Measurements from ENCODE around the gene KRT33A.
"Not testable (repeated sequence)": the region's sequence is repeated elsewhere in the genome, so short reads cannot be mapped to it uniquely, and the experiment has no call there.

Gene KRT33A

DNA sequence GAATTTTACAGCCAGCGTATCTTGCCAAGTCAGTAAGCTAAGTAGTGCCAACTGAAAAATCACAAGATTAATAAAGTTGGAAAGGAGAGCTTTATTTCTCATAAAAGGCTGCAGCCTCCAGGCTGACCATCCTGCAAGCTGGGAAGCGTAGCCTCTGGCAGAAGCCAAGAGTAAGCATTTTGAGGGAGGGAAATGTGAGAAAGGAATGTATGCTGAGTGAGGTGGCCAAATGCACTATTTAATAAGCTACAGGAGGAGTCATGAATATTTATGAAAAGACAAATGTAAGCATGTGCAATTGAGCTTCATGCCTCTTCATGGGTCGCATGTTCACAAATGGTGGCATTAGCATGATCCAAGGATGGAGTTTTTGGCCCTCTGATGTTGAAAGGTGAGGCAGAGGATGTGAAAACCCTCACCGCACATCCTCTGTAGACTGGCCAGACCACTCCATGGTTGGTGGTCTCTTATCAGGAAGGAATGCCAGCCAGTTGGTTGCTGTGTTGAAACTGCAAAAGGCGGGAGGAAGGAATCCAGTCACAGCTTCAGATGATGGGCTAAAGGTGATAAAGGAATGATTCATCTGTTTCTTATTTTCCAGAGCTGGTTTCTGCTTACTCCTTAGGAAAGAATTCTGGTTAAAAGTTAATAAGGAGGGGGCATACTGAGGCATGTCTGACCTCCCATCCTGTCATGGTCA, 9.8 kb upstream of the KRT33A start:
- peak; percentile 64 for DNase-seq

GRCh38 chr17:41354536-41354935, 3.9 kb upstream of the KRT33A start:
- no peak for DNase-seq

DNA sequence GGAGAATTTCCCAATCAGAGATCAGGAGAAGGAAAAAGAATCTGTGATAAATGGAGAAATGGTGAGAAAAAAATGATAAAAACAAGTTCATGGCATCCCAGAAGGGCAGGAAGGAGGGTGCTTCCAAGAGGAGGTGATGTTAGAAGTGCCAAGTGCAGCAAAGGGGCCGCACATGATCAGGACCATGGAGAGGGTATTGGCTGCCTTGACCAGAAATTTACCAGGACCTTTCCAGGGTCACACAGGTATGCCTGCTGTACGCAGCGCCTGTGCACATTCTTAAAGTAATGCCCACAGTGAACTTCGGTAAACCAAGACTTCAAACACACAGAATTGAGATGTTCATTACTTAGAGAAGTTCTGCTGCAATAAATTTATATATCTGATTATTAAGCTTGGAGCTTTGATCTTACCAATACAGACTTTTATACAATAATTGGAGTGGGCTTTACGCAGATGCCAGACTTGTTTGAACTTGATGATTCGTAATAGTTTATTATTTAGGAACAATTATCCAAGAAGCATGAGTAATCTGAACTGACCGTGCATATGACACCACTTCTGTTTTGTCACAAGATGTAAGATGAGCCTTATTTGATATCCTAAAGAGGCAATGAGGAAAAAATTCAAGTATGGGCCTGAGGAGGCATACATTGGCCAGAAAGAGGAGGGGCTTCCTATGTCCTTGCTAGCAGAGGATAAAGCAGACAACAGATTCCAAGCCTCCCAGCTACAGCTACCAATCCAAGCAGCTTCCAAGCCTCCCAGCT, 2.2 kb upstream of the KRT33A start:
- DNase-seq = no peak

DNA sequence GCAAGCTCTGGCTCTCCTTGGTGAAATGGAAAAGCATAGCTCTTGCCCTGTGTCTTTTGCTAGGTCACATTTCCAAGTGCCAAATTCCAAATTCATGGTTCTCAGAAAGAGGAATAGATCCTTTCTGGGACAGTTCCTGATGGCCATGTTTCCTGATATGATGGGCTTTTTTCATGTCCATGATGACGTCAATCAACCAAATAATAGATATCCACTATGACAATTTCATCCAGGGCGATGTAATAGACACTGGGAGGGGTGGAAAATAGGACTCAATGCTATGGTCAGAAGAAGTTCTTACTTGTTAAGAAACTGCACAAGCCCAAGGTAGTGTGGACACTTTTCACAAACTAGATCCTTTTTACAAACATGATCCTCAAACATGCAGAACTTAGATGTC, 549 bp upstream of the KRT33A start:
- DNase-seq = no peak

GRCh38 chr17:41347869-41348760, 2.5 kb downstream of the KRT33A start:
- DNase-seq = no peak

- DNase-seq = not testable (repeated sequence)
Measured at GRCh38 chr17:41346421-41346820, 4.2 kb downstream of the KRT33A start.

- DNase-seq = no peak
Measured at GRCh38 chr17:41345992-41346391, 4.6 kb downstream of the KRT33A start.

GRCh38 chr17:41343029-41343428, 7.6 kb downstream of the KRT33A start:
- no peak for DNase-seq

- no peak for DNase-seq
Measured at GRCh38 chr17:41340934-41341861, 9.4 kb downstream of the KRT33A start.

- no peak for DNase-seq
Measured at GRCh38 chr17:41340494-41340893, 10.1 kb downstream of the KRT33A start.

- no peak for DNase-seq
Measured at GRCh38 chr17:41339571-41340172, 11.0 kb downstream of the KRT33A start.

- no peak for DNase-seq
Measured at GRCh38 chr17:41338961-41339485, 11.6 kb downstream of the KRT33A start.

GRCh38 chr17:41335747-41336146, 14.9 kb downstream of the KRT33A start:
- DNase-seq = no peak

DNA sequence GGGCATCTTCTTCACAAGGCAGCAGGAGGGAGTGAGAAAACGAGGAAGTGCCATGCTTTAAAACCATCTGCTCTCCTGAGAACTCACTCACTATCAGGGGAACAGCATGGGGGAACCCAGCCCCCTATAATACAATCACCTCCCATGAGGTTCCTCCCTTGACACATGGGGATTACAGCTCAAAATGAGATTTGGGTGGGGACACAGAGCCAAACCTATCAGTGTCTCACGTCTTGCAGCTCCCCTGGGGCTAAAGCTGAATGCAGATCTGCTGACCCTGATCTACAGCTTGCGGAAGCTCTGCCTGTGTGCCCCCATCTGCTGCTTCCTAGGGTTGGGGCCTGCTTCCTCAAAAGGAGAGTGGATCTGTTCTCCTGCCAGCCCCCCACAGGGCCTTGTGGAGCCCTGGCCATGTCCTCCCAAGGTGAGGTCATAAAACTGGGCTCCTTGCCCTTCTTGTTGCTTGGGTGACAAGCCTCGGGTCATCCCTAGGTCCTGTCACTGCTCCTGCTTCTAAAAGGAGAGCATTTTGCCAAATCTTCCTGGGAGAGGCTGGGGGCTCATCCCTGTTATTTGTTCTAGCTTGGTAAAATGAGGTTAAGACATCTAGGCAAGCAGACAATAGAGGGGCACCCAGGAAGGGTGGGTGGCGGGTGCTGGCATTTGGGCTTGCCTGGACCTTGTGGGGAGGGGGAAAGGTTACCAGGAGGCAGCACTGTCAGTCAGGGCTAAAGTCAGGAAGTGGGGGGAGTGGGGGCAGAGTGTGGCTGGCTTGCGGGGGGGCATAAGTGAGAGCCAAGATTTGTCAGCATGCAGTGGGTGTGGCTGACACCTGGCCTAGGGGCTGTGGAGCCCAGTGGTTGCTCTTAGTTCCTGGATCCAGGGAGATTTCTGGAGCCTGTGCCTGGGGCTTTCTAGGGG, 16.0 kb downstream of the KRT33A start:
- DNase-seq = no peak

DNA sequence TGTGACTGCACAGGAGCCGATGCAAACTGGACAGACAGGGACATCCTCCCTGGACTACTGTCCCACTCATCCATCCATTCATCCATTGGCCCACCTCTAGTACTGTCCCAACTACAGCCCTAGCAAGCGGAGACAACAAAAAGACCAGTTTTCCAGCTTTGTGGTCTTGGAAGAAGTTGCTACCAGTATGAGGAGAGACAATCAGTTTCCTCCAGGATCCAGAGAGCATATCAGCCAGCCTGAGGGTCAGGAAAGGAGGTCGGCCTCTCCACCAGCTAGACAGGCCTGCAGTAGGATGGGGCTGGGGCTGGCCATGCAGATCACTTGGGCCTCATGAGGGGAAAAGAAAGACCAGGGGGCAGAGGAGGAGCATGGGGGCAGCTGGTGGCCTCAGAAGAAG, 16.8 kb downstream of the KRT33A start:
- DNase-seq = no peak

DNA sequence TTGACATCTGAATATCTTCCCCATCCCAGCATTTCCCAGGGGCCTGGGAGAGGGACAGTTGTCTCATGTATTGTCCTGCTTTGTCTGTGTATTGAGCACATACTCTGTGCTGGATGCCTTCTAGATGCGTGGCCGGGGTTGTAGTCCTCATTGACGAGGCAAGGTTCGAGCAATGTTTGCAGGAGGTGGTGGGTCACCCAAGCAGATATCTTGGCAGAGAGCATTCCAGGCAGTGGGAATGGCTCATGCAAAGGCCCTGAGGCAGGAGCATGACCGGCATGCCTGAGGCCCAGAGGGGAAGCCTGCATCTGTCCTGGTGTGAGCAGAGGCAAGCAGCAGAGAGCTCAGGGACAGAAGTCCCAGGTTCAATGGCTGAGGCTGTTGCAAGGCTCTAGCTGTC, 17.5 kb downstream of the KRT33A start:
- DNase-seq = no peak

DNA sequence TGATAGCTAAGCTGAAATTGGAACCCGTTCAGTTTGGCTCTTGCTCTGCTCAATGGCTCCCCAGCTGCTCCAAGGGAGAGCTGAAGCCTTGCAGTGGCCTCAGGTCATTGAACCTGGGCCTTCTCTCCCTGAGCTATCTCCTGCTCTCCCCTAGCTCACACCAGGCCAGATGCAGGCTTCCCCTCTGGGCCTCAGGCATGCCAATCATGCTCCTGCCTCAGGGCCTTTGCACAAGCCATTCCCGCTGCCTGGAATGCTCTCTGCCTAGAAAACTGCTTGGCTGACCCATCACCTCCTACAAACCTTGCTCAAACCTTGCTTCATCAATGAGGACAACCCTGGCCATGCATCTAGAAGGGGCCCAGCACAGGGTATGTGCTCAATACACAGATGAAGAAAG, 18.4 kb downstream of the KRT33A start:
- DNase-seq = no peak

DNA sequence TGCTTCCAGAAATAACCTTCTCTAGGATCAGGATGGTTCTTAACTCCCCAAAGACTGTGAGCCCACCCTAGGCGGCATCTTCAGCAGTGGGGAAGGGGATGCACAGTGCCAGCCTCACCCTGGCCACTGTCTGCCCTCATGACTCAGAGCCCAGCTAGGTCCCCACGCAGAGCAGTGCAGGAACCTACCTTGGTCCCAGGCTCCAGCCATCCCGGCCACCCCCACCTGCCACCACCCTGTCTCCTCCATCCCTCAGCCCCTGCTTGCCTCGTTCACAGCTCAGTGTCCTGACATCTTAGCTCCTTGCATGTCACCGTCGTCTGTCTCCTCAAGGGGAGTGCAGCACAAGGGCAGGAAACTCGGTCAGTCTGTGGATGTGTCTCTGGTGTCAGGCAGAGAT, 19.0 kb downstream of the KRT33A start:
- no peak for DNase-seq

DNA sequence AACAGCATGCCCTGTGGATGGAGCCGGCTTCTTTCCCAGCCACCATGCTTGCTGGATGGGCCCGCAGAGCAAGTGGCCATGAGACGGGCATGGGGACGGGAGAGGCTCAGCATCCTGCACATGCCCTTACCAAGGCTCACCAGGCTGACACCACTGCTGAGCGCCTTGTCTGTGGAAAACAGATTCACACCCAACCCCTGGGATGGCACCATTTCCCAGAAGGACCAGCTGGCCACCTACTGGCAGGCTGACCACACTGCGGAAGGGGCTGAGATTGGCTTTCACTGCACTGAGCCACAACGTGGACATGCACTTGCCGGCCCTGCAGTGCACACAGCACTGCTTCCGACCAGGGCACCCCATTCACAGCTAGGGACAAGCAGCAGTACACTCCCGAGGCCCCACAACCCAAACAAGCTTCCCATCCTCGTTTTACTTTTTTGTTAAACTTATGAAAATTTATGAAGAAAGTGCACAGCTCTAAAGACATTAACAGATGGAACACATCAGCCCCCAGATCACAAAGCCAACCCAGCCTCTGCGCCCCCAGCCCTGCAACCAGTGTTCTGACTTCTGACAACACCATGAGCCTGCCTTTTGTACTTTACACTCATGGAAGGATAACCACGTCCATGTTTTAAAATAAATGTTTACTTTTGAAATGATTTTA, 21.2 kb downstream of the KRT33A start:
- DNase-seq = peak; percentile 70

- no peak for DNase-seq
Measured at GRCh38 chr17:41328207-41328606, 22.4 kb downstream of the KRT33A start.
